Posterior vena cava (tissue), 2 donors: ENCODE data around the gene EXOC6. TPM values are rescaled to one million over a fixed set of nuclear protein-coding genes. Genes with fewer than 3 reads are reported as not detected.

ENCODE experiments used
- DNase-seq: peaks from one replicate; pipeline ENCODE4 v3.0.0-alpha.2; 2020; ENCODE audit warnings: low spot score
- intact Hi-C, 2 donors: fragments of 100-400 bp; cut with DNase I; formaldehyde crosslinking; loops; one replicate each; pipeline versions ENCODE4 v1.14.1 to v1.14.2; 2022 to 2023
- long read RNA-seq, 2 donors: library from polyadenylated mRNA; unstranded; transcript quantifications; one replicate each; pipeline ENCODE4 v2.0.0, GENCODE V29; 2020 to 2021
- total RNA-seq, 2 donors: library from RNA; stranded (reverse); fragmentation: NEBNext Ultra II Directional; extraction: Animal tissue kit (Norgen Biotek cat#: 25700); gene quantifications; one replicate each; pipeline ENCODE4 v1.2.1, GENCODE V29; 2021
- donor health status: DM: yes; HTN: yes; CAD: no.
- donor health status: DM: yes; HTN: yes; CAD: no.

EXOC6 gene
- total RNA-seq, result 10 to 100 TPM; 13.1 to 17.6 TPM
- long read RNA-seq, donor 1, partial matches to known transcripts, result 0 of 6 reads
- long read RNA-seq, donor 1, other reads (novel, unspliced or antisense), result 6 of 6 reads
- long read RNA-seq, donor 2, partial matches to known transcripts, result 1 of 3 reads
- long read RNA-seq, donor 2, other reads (novel, unspliced or antisense), result 2 of 3 reads

- intact Hi-C loops, result no loop called here
- peak; percentile 94 for DNase-seq
Measured at GRCh38 chr10:92848441-92849233, at the start of gene EXOC6. EXOC6 (plus strand) TSS chr10:92848520; CDS start chr10:92848534, 14 bp downstream.

DNA sequence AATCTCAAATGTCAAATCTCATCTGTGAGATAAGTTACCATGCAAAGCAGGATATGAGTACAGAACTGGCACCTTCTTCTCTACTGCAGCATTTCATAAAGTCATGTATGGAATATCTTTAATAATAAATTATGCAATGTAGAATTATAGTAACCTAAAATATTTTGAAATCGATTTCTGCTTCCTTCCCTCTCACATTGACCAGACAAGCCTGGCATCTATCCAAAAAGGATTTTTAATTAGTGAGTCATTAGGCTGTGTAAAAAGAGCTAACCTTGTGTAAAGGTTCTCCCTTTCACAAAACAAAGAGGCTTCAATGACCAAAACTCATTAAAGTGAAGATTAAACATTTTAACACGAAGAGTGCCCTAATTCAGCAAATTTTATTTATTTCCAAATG is 48.8 kb upstream of the EXOC6 start:
- intact Hi-C loops, result no loop called here
- DNase-seq, result no peak

- no peak for DNase-seq
- intact Hi-C loops, result no loop called here
Measured at GRCh38 chr10:92800134-92800733, 48.1 kb upstream of the EXOC6 start.

DNA sequence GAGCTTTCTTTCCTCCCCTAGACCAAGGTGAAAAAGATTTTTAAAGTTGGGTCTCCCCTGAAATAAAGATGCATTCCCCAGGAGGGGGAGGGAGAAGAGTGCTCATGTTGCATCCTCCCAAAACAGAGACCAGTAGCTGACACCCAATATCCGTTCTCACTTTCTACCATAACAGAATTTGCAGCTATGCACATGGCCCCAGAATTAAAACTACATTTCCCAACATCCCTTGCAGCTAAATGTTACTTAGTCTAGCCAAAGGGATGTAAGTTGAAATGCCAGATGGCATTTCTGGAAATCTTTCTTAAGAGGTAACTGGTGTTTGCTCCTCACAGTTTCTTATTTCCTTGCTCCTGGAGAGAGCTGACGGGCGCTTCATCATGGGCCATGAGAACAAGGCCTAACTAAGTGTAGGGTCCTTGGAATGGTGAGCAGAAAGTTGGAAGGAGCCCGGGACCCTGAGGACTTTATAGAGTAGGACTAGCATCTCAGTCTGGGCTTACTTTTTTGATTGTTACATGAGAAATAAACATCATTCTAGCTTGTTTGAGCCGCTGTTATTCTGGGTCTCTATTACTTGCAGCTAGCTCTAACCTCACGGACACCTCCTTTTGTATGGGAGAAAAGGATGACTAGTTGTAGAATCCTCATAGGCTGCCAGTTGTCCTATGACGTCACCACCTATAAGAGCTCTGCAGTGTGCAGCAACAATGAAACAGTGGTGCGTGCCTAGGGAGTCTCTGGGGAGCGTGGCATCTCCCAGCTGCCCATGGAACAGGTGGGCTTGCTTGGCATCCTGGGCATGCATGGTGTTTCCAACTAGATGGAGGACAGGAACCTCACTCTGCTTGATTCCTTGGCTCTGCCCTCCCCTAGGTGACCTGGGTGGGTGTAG is 46.1 kb upstream of the EXOC6 start:
- intact Hi-C loops, result no loop called here
- no peak for DNase-seq

DNA sequence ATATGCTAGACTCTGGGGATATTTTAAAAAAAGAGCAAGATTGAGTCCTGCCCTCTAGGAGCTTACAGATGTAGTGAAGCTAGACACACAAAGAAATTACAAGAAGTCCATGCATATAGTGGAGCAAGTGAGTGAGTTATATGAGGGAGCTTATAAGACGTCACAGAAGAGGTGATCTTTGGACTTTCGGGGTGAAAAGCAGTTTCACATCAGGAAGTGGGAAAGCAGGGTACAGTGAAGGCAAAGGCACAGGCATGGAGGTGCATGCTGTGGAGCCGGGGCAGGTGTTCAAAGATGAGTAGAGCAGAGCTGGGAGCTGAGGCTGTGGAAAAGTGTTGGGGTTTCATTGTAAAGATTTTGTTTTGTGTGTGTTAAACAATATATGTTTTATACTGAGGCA is 38.5 kb upstream of the EXOC6 start:
- intact Hi-C loops, result no loop called here
- DNase-seq, result no peak

- intact Hi-C loops, result no loop called here
- no peak for DNase-seq
Measured at GRCh38 chr10:92810934-92811532, 37.3 kb upstream of the EXOC6 start.

DNA sequence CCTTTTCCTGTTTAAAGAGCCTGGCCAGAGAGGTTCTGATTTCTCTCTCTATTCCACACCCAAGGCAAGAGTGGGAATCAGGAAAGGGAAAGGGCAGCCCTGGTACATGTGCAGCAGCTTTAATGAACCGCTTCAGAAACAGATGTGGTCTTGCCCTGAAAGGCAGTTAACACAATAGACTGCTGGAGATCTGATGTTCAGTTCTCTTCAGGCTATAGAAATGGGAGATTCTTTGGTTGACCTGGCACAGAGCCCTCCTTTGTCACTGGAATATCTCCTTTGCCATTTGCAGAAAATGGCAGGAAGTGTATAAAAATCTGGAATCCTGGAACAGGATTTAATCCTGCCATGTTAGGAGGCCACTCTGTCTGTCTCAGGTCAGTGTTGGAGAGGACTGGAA is 36.3 kb upstream of the EXOC6 start:
- intact Hi-C loops, result no loop called here
- DNase-seq, result no peak

GRCh38 chr10:92813979-92814378 is 34.3 kb upstream of the EXOC6 start:
- no peak for DNase-seq

GRCh38 chr10:92814790-92815189 is 33.5 kb upstream of the EXOC6 start:
- DNase-seq, result no peak
- intact Hi-C loops, result no loop called here

More at GRCh38 chr10:92813979-92814378, 34.3 kb upstream of the EXOC6 start:
- intact Hi-C loops, result no loop called here

DNA sequence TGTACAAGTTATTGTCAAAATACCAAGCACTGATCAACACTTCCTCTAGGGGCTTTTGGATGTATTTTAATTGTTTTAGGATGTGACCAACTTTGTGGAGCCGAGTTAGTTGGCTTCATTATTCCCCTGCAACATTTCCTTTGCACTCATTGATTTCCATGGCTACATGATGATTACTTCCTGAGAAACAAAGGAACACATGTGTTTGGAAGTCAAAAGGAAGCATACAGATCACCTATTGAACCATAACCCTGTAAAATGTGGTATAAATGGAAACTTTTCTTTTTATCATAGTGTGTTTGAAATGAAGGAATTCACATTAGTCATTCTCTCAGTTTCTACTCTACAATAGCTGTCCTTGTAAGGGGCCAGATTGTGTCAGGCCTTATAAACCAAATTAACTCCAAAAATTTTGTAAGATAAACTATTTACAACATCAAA is 32.2 kb upstream of the EXOC6 start:
- intact Hi-C loops, result no loop called here
- no peak for DNase-seq

- intact Hi-C loops, result no loop called here
- DNase-seq, result no peak
Measured at GRCh38 chr10:92822060-92822634, 26.2 kb upstream of the EXOC6 start.

DNA sequence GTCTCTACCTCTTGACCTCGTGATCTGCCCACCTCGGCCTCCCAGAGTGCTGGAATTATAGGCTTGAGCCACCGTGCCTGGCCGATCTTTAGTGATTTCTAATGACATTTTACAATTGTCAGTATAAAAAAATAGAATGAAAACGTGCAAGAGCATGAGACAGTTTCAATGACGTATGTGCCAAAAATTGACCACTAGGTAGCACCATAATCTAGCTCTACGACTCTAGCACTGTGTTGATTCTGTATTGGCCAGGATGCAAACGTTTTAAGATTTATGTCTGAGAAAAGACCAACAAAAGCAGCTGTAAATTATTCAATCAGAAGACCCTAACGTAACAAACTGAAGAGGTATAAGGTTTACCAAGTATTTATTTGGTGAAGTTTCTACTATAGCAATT is 25.4 kb upstream of the EXOC6 start:
- no peak for DNase-seq
- intact Hi-C loops, result no loop called here

DNA sequence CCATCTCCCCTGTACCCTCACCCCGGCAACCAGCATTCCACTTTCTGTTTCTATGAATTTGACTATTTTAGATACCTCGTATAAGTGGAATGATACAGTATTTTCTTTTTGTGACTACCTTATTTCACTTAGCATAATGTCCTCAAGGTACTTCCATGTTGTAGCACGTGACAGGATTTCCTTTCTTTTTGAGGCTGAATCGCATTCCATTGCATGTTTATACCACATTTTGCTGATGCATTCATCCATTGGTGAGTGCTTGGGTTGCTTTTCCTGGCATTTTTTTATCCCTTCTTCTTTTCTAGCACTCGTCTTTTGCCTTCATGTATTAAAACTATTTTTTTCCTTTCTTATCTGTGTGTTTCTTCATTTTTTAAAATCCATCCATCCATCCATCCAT is 22.3 kb upstream of the EXOC6 start:
- no peak for DNase-seq
- intact Hi-C loops, result no loop called here

DNA sequence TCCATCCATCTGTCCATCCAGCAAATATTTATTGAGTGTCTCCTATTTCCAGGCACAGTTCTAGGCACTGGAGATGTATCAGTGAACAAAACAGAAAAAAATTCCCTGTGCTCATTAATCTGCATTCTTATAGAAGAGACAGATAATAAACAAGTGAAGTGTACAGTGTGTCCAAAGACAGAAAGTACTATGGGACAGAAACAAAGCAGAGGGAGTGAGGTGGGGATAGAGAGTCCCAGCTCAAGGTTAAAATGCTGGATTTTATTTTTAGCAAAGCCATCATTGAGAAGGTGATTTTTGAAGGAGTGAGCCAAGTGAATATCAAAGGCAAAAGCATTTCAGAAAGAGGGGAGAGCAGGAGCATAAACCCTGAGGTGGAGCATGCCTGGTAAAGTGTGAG is 21.8 kb upstream of the EXOC6 start:
- intact Hi-C loops, result no loop called here
- DNase-seq, result no peak

DNA sequence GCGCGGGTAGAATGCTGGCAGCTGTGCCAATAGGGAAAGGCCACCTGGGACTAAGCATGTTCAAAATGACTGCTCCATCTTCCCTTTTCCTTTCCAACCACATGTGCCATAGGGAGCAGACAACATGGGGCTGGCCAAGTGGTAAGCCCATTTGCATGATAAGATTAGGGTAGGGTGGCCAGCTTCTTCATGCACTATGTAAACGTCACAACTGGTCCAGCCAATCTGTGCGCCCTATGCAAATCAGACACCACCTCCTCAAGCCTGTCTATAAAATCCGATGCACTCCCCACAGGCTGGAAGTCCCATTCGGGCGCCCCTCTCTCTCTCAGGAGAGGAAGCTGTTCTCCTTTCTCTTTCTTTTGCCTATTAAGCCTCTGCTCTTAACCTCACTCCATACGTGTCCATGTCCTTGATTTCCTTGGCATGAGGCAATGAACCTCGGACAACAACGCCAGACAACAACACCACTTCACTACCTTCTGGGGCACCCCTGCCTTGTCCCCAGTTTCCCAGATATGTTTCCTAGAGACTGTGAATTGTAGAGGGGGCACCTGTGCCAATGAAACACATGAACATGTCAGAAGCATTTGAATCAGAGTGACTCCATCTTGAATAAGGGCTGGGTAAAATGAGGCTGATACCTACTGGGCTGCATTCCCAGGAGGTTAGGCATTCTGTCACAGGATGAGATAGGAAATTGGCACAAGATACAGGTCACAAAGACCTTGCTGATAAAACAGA is 19.1 kb upstream of the EXOC6 start:
- DNase-seq, result no peak
- intact Hi-C loops, result no loop called here

DNA sequence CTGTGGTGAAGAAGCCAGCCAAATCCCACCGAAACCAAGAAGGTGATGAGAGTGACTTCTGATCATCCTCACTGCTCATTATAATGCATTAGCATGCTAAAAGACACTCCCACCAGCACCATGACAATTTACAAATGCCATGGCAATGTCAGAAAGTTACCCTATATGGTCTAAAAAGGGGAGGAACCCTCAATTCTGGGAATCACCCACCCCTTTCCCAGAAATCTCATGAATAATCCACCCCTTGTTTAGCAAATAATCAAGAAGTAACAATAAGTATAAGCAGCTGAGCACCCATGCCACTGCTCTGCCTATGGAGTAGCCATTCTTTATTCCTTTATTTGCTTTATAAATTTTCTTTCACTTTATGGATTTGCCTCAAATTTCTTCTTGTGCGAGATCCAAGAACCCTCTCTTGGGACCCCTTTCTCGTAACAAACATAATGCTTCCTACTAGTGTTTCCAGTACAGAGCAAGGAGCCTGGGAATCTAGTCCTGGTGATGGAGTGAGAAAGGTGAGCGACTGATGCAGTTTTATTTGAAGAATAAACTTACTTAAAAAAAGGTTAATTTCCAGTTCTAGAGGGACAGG is 18.4 kb upstream of the EXOC6 start:
- DNase-seq, result no peak
- intact Hi-C loops, result no loop called here

GRCh38 chr10:92830478-92831389 is 17.6 kb upstream of the EXOC6 start:
- DNase-seq, result no peak
- intact Hi-C loops, result no loop called here
